GM12892 (cell line): ENCODE results near the gene MYO3B.
"Not testable (repeated sequence)": the region's sequence is repeated elsewhere in the genome, so short reads cannot be mapped to it uniquely, and the experiment has no call there.

Experiments
- DNase-seq: peaks from one replicate; pipeline ENCODE4 v3.0.0; 2011; ENCODE audit not compliant: insufficient read length
- FAIRE-seq: peaks from 2 replicates; lab custom pipeline; 2011; peaks lifted over from hg19 to GRCh38; lab: Jason Lieb, UNC
- POLR2A ChIP-seq: IDR thresholded peaks from 2 replicates; pipeline ENCODE4 v1.6.1; 2011; ENCODE audit warnings: low read depth, low read length, control low read depth
- POLR2AphosphoS5 ChIP-seq: IDR thresholded peaks from 2 replicates; pipeline ENCODE4 v1.6.1; 2011; ENCODE audit warnings: low read depth, low read length, control low read depth
- TAF1 ChIP-seq: IDR thresholded peaks from 2 replicates; pipeline ENCODE4 v1.6.1; 2011; ENCODE audit warnings: low read depth, mild to moderate bottlenecking, control low read depth, low read length, borderline replicate concordance

The MYO3B gene

GRCh38 chr2:170652637-170653417 is 474.9 kb downstream of the MYO3B start:
- TF ChIP-seq POLR2AphosphoS5 (no peak), TAF1 (no peak), POLR2A (no peak)
- DNase-seq (no peak), FAIRE-seq (no peak)

GRCh38 chr2:170656669-170657068 is 478.7 kb downstream of the MYO3B start:
- TF ChIP-seq POLR2AphosphoS5 (no peak), POLR2A (no peak), TAF1 (no peak)
- FAIRE-seq (no peak), DNase-seq (no peak)

GRCh38 chr2:170660409-170660808 is 482.5 kb downstream of the MYO3B start:
- TF ChIP-seq POLR2A, result no peak
- no peak for TF ChIP-seq TAF1
- no peak for TF ChIP-seq POLR2AphosphoS5
- DNase-seq, result no peak
- no peak for FAIRE-seq

GRCh38 chr2:170665743-170666142 is 487.8 kb downstream of the MYO3B start:
- TF ChIP-seq POLR2AphosphoS5 (no peak), TAF1 (no peak), POLR2A (no peak)
- no peak for DNase-seq
- FAIRE-seq, result no peak

- no peak for DNase-seq
- FAIRE-seq, result no peak
- no peak for TF ChIP-seq TAF1
- TF ChIP-seq POLR2A, result no peak
- no peak for TF ChIP-seq POLR2AphosphoS5
Measured at GRCh38 chr2:170669909-170670308, 492.0 kb downstream of the MYO3B start.

- FAIRE-seq (no peak), DNase-seq (no peak)
- TF ChIP-seq POLR2AphosphoS5, result no peak
- TF ChIP-seq POLR2A, result no peak
- TF ChIP-seq TAF1, result no peak
Measured at GRCh38 chr2:170670651-170671050, 492.7 kb downstream of the MYO3B start.

- no peak for DNase-seq
- TF ChIP-seq TAF1, result no peak
- TF ChIP-seq POLR2A, result no peak
- TF ChIP-seq POLR2AphosphoS5, result no peak
- no peak for FAIRE-seq
Measured at GRCh38 chr2:170671079-170671478, 493.1 kb downstream of the MYO3B start.

- not testable (repeated sequence) for FAIRE-seq, DNase-seq
Measured at GRCh38 chr2:170674282-170674681, 496.3 kb downstream of the MYO3B start.

GRCh38 chr2:170675701-170676100 is 497.8 kb downstream of the MYO3B start:
- no peak for DNase-seq

GRCh38 chr2:170679607-170680079 is 501.7 kb downstream of the MYO3B start:
- DNase-seq, result no peak
- TF ChIP-seq TAF1, result no peak
- no peak for TF ChIP-seq POLR2AphosphoS5
- no peak for TF ChIP-seq POLR2A
- no peak for FAIRE-seq

More at GRCh38 chr2:170675701-170676100, 497.8 kb downstream of the MYO3B start:
- no peak for FAIRE-seq
- TF ChIP-seq POLR2A (no peak), POLR2AphosphoS5 (no peak), TAF1 (no peak)

- DNase-seq, result no peak
- peak; percentile 64 for FAIRE-seq
Measured at GRCh38 chr2:170680172-170680941, 502.4 kb downstream of the MYO3B start.

GRCh38 chr2:170681311-170681710 is 503.4 kb downstream of the MYO3B start:
- FAIRE-seq, result no peak
- DNase-seq, result no peak
- TF ChIP-seq TAF1 (no peak), POLR2AphosphoS5 (no peak), POLR2A (no peak)

More at GRCh38 chr2:170680172-170680941, 502.4 kb downstream of the MYO3B start:
- TF ChIP-seq POLR2A (no peak), POLR2AphosphoS5 (no peak), TAF1 (no peak)

GRCh38 chr2:170685591-170685990 is 507.6 kb downstream of the MYO3B start:
- TF ChIP-seq TAF1 (no peak), POLR2A (no peak), POLR2AphosphoS5 (no peak)
- DNase-seq (no peak), FAIRE-seq (no peak)
